Calu3 (cell line): ENCODE data around the gene OSTN. TPM values are rescaled to one million over a fixed set of nuclear protein-coding genes. Genes with fewer than 3 reads are reported as not detected.
"Not testable (repeated sequence)": the region's sequence is repeated elsewhere in the genome, so short reads cannot be mapped to it uniquely, and the experiment has no call there.

Experiments used
- BruUV-seq: library from RNA; stranded (reverse); fragments of 400-500 nt; replicated peaks from 2 replicates; lab custom pipeline; 2021; lab: Mats Ljungman, UMichigan
- CTCF ChIA-PET: fragments of 300-600 bp; sonication (Branson Sonifier 250); formaldehyde crosslinking; loops from one replicate; lab custom pipeline; 2022; ENCODE audit warnings: antibody characterized with exemption; lab: Charles Lee
- DNase-seq: peaks from one replicate; pipeline ENCODE4 v3.0.0; 2022
- H3K27ac Mint-ChIP-seq: one replicate; pipeline ENCODE4 v1.8.0; 2022; ENCODE audit warnings: mixed read lengths; ENCODE audit not compliant: unreplicated experiment
- H3K27me3 Mint-ChIP-seq: one replicate; pipeline ENCODE4 v1.8.0; 2022; ENCODE audit warnings: mixed read lengths; ENCODE audit not compliant: unreplicated experiment
- H3K36me3 Mint-ChIP-seq: one replicate; pipeline ENCODE4 v1.8.0; 2022; ENCODE audit warnings: mild to moderate bottlenecking, moderate library complexity, mixed read lengths; ENCODE audit not compliant: insufficient read depth, unreplicated experiment
- H3K4me1 Mint-ChIP-seq: one replicate; pipeline ENCODE4 v1.8.0; 2022; ENCODE audit warnings: mild to moderate bottlenecking, low read depth, mixed read lengths; ENCODE audit not compliant: unreplicated experiment
- H3K4me3 Mint-ChIP-seq: one replicate; pipeline ENCODE4 v1.8.0; 2022; ENCODE audit warnings: mild to moderate bottlenecking, low read depth, moderate library complexity, mixed read lengths; ENCODE audit not compliant: unreplicated experiment
- H3K9me3 Mint-ChIP-seq: one replicate; pipeline ENCODE4 v1.8.0; 2022; ENCODE audit warnings: low read depth, mixed read lengths; ENCODE audit not compliant: unreplicated experiment
- CTCF ChIP-seq: fragments of 200-600 bp; IDR thresholded peaks from one replicate; pipeline ENCODE4 v1.8.0; 2022; ENCODE audit warnings: antibody characterized with exemption; ENCODE audit not compliant: unreplicated experiment
- intact Hi-C: fragments of 100-400 bp; cut with micrococcal nuclease; formaldehyde crosslinking; loops from one replicate; pipeline ENCODE4 v1.10.0; 2022; ENCODE audit not compliant: unreplicated experiment
- total RNA-seq: library from RNA; stranded (reverse); gene quantifications from 2 replicates; pipeline ENCODE4 v1.2.3, GENCODE V29; 2022

The OSTN gene
- total RNA-seq, 1 experiment from 2014 or later, result not detected

- Mint-ChIP-seq H3K36me3 (no peaks in the 10 kb centered on the region), H3K4me3 (no peak overlapping the region), H3K9me3 (peaks cover 3% of the 10 kb centered on the region), H3K27ac (no peak overlapping the region), H3K4me1 (no peaks in the 10 kb centered on the region), H3K27me3 (no peaks in the 10 kb centered on the region)
- TF ChIP-seq CTCF, result no peak
- DNase-seq, result no peak
- intact Hi-C loops, result no loop called here
- no TSS peak for BruUV-seq
- CTCF ChIA-PET, result no interaction called here
Measured at GRCh38 chr3:191268737-191269136, 69.7 kb downstream of the OSTN start.

DNA sequence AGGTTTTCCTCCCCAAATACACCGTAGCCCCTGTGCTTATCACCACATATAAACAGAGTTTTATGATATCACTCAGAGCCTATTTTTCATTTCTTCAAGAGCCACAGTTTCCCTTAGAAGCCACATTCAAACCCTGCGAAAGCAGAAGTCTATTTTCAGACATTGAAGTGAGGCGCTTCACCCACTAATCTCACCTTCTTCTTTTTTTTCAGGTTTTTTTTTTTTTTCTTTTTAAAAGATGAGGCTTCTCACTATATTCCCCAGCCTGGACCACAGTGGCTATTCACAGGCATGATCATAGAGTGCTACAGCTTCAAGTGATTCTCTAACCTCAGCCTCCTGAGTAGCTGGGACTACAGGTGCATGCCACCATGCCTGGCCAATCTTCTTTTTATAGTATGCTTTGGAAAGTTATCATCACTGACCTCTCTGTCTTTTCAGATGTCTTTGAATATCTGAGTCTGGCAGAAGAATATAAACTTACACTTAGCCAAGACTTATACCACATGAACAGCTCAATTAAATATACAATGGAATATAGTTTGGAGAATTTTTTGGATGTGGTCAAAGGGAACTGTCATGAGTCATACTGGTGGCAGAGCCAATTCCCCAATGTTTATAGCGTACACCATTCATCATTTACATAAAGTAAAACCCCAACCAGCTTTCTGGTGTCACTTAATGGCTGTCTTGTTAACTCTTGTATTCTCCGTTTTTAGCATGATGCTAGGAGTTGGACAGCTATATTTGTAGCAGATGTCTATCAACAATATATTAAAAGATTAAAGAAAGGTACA, 70.4 kb downstream of the OSTN start:
- no peak overlapping the region for H3K4me3 Mint-ChIP-seq
- no TSS peak for BruUV-seq
- no peaks in the 10 kb centered on the region for H3K27me3 Mint-ChIP-seq
- intact Hi-C loops, result no loop called here
- no peak for DNase-seq
- no peaks in the 10 kb centered on the region for H3K4me1 Mint-ChIP-seq
- H3K27ac Mint-ChIP-seq, result no peak overlapping the region
- no peaks in the 10 kb centered on the region for H3K36me3 Mint-ChIP-seq
- peaks cover 3% of the 10 kb centered on the region for H3K9me3 Mint-ChIP-seq
- no peak for TF ChIP-seq CTCF
- CTCF ChIA-PET, result interaction anchor here (0.7 kb wide), 1 partner anchor 729 kb away, joined by 3 read pairs; no protein-coding TSS in a partner anchor

DNA sequence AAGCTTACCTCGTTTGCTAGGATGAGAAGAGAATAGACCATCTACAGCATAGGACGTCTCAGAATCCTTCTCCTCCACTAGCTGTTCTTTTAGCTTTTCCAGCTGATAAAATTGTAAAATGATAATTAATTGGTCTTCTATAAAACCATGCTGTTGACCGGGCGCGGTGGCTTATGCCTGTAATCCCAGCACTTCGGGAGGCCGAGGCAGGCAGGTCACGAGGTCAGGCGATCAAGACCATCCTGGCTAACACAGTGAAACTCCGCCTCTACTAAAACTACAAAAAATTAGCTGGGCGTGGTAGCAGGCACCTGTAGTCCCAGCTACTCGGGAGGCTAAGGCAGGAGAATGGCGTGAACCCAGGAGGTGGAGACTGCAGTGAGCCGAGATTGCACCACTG, 76.2 kb downstream of the OSTN start:
- CTCF ChIA-PET, H3K27me3 Mint-ChIP-seq, H3K4me1 Mint-ChIP-seq, H3K27ac Mint-ChIP-seq, H3K9me3 Mint-ChIP-seq, H3K36me3 Mint-ChIP-seq, BruUV-seq, intact Hi-C loops, H3K4me3 Mint-ChIP-seq, DNase-seq: not testable (repeated sequence)

- Mint-ChIP-seq H3K27me3 (no peaks in the 10 kb centered on the region), H3K36me3 (no peaks in the 10 kb centered on the region), H3K4me1 (no peaks in the 10 kb centered on the region), H3K9me3 (peaks cover 3% of the 10 kb centered on the region), H3K4me3 (no peak overlapping the region), H3K27ac (no peak overlapping the region)
- no peak for DNase-seq
- intact Hi-C loops, result no loop called here
- TF ChIP-seq CTCF, result no peak
- CTCF ChIA-PET, result no interaction called here
- BruUV-seq, result no TSS peak
Measured at GRCh38 chr3:191275751-191276150, 76.7 kb downstream of the OSTN start.

- no peaks in the 10 kb centered on the region for H3K27me3 Mint-ChIP-seq
- H3K36me3 Mint-ChIP-seq, result no peaks in the 10 kb centered on the region
- CTCF ChIA-PET, result no interaction called here
- peaks cover 11% of the 10 kb centered on the region for H3K4me1 Mint-ChIP-seq
- no peaks in the 10 kb centered on the region for H3K9me3 Mint-ChIP-seq
- intact Hi-C loops, result no loop called here
- H3K4me3 Mint-ChIP-seq, result no peak overlapping the region
- DNase-seq, result no peak
- TF ChIP-seq CTCF, result no peak
- BruUV-seq, result no TSS peak
- no peak overlapping the region for H3K27ac Mint-ChIP-seq
Measured at GRCh38 chr3:191280111-191280510, 81.1 kb downstream of the OSTN start.
